HG02678 (cell line): ENCODE measurements around the gene DDR1.
"Not testable (repeated sequence)": the region's sequence is repeated elsewhere in the genome, so short reads cannot be mapped to it uniquely, and the experiment has no call there.

Experiments used
- ATAC-seq: cut with Tn5 transposase; IDR thresholded peaks from one replicate; pipeline ENCODE4 v1.9.1; 2021; ENCODE audit warnings: mild to moderate bottlenecking, moderate library complexity; ENCODE audit not compliant: unreplicated experiment

Gene DDR1

DNA sequence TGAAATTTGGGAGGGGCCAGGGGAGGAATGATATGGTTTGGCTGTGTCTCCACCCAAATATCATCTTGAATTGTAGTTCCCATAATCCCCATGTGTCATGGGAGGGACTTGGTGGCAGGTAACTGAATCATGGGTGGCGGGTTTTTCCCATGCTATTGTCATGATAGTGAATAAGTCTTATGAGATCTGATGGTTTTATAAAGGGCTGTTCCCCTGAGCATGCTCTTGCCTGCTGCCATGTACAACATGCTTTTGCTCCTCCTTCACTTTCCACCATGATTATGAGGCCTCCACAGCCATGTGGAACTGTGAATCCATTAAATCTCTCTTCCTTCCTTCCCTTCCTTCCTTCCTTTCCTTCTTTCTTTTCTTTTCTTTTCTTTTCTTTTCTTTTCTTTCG lies 31.9 kb upstream of the DDR1 start:
- not testable (repeated sequence) for ATAC-seq

GRCh38 chr6:30854285-30855040 lies 29.9 kb upstream of the DDR1 start:
- no peak for ATAC-seq

DNA sequence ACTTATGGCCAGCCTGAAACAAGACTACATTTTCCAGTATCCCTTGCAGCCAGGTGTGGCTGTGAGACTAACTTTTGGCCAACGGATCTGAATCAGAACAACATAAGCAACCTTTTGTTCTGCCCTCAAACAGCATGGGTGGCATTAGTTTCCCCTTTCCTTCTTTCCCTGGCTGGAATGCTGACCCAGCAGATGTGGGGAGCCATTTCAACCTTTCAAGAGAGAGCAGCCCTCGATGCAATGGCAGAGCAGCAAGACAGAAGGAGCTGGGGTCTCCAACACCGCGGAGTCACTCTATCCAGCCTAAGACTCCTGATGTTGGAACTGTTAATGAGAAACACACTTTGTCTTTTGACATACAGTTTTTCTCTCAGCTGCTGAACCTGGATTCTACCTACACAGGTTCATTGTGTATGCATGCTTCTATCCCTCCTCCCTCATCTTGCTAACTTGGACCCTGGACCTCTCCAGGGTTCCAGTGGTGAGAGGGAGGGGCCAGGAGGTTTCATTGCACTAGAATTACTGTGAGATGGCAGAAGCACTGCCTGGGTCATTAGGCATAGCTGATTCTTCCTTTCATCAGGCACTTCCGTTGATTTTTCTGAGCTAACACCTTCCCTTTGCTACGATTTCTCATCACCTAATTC lies 28.8 kb upstream of the DDR1 start:
- ATAC-seq, result no peak

- no peak for ATAC-seq
Observed at GRCh38 chr6:30857112-30857511, 27.2 kb upstream of the DDR1 start.

DNA sequence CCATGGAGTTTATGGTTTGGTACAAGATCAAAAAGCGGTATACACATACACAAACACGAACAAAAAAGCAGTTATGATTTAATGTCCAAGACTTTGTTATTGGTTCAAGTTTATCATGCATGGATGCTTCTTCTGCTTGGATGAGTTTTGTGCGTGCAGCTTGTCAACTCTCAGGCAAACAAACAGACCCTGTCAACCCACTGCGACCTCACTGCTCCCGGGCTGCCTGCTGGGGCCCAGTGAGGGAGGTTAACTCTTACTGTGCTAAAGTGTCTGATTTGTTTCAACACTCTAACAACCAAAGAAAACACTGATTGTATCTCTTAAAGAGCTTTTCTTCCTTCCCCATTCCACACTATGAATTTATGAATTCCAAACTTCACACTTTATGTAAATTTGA lies 26.8 kb upstream of the DDR1 start:
- no peak for ATAC-seq

DNA sequence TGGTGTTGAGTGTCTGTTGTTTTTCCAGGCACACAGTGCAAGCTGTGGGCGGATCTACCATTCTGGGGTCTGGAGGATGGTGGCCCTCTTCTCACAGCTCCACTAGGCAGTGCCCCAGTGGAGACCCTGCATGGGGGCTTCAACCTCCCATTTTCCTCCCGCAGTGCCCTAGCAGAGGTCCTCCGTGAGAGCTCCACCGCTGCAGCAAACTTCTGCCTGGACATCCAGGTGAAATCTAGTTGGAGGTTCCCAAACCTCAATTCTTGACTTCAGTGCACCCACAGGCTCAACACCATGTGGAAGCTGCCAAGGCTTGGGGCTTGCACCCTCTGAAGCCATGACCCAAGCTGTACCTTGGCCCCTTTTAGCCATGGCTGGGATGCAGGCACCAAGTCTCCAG lies 24.6 kb upstream of the DDR1 start:
- ATAC-seq, result not testable (repeated sequence)

DNA sequence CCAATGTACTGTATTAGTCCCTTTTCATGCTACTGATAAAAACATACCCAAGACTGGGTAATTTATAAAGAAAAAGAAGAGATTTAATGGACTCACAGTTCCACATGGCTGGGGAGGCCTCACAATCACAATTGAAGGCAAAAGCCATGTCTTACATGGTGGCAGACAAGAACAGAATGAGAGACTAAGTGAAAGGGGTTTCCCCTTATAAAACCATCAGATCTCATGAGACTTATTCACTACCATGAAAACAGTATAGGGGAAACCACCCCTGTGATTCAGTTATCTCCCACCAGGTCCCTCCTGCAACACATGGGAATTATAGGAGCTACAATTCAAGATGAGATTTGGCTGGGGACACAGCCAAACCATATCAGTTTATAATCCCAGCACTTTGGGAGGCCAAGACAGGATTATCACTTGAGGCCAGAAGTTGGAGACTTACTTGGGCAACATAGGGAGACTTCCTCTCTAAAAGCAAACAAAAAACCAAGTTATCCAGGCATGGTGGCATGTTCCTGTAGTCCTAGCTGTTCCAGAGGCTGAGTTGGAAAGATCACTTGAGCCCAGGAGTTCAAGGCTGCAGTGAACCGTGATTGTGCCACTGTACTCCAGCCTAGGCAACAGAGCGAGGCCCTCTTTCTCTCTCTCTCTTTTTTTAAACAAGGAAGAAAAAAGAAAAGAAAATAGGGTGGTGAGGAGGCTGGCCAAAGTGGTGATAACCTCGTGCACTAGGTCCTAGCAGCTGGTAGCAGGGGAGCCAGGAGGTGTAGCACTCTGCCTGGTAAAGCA lies 22.9 kb upstream of the DDR1 start:
- ATAC-seq, result no peak

DNA sequence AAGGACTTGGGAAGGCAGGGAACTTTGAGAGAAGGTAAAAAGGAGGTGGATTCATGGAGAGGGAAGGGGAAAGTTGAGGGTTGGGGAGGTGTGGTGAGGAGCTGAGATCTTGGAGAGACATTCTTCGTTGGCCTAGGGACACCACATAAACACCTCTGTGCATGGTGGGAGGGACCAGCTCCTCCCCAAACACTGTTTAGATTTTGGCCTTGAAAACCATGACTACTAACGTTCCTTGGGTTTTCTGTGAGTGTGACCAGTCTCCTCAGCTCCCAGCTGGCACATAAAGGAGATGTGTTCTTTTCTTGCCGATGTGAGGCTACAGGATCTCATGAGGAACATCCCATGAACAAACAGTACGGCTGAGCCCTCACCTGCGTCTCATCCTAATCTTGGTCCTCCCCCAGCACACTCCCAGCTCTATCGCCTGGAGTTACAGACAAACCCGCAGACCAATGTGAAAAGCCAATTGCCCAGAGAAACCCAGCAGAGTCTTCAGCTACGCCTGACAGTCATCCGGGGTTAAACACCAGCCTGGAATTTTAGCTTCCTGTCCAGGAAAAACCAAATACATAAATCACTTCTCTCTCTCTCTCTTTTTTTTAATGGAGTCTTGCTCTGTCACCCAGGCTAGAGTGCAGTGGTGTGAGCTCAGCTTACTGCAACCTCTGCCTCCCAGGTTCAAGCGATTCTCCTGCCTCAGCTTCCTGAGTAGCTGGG lies 22.0 kb upstream of the DDR1 start:
- no peak for ATAC-seq

GRCh38 chr6:30864325-30864724 lies 20.0 kb upstream of the DDR1 start:
- no peak for ATAC-seq

DNA sequence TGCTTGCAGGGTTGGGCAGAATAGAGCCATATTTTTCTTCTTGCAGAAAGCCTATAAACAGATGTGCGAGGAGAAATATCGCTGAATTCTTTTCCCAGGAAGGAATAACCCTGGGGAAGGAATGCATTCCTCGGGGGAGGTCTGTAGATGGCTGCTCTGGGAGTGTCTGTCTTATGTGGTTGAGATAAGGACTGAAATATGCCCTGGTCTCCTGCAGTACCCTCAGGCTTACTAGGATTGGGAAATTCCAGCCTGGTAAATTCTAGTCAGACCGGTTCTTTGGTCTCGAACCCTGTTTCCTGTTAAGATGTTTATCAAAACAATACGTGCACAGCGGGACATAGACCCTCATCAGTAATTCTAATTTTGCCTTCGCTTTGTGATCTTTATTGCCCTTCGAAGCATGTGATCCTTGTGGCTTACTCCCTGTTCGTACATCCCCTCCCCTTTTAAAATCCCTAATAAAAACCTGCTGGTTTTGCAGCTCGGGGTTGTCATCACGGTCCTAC lies 15.0 kb upstream of the DDR1 start:
- not testable (repeated sequence) for ATAC-seq

DNA sequence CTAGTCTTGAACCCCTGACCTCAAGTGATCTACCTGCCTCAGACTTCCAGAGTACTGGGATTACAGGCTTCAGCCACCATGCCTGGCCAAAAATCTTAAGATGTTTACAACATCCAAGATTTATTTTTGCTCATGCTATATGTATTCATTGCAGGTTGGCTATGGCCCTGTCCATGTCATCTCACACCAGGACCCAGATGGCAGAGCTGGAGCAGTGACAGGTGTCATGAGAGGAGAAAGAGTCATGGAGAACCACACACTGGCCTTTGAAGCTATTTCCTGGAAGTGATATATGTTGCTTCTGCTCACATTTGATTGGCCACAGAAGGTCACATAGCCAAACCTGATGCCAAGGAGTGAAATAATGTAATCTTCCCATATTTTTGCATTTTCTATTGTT lies 13.8 kb upstream of the DDR1 start:
- no peak for ATAC-seq

DNA sequence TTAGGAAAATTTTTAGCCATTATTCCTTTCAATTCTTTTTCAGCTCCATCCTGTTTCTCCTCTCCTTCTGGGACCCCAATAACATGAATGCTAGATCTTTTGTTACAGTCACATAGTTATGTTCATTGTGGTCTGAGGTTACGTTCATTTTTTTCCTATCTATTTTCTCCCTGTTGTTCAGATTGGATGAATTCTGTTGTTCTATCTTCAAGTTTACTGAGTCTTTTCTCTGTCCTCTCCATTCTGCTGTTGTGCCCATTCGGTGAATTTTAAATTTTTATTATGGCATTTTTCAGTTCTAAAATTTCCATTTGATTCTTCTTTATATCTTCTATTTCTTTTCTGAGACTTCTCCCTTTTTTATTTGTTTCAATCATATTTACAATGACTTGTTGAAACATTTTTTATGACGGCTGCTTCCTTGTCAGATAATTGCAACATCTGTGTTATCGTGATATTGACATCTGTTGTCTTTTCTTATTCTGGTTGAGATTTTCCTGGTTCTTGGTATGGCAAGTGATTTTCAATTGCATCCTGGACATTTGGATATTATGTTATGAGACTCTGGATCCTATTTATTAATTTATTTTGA lies 12.6 kb upstream of the DDR1 start:
- no peak for ATAC-seq

GRCh38 chr6:30873137-30873640 lies 11.1 kb upstream of the DDR1 start:
- no peak for ATAC-seq

DNA sequence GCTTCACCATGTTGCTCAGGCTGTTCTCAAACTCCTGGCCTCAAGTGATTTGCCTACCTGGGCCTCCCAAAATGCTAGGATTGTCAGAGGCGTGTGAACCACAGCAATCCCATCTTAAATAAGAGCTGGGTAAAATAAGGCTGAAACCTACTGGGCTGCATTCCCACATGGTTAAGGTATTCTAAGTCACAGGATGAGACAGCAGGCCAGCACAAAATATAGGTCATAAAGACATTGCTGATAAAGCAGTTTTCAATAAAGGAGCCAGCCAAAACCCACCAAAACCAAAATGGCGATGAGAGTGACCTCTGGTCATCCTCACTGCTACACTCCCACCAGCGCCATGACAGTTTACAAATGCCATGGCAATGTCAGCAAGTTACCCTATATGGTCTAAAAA lies 10.5 kb upstream of the DDR1 start:
- not testable (repeated sequence) for ATAC-seq

DNA sequence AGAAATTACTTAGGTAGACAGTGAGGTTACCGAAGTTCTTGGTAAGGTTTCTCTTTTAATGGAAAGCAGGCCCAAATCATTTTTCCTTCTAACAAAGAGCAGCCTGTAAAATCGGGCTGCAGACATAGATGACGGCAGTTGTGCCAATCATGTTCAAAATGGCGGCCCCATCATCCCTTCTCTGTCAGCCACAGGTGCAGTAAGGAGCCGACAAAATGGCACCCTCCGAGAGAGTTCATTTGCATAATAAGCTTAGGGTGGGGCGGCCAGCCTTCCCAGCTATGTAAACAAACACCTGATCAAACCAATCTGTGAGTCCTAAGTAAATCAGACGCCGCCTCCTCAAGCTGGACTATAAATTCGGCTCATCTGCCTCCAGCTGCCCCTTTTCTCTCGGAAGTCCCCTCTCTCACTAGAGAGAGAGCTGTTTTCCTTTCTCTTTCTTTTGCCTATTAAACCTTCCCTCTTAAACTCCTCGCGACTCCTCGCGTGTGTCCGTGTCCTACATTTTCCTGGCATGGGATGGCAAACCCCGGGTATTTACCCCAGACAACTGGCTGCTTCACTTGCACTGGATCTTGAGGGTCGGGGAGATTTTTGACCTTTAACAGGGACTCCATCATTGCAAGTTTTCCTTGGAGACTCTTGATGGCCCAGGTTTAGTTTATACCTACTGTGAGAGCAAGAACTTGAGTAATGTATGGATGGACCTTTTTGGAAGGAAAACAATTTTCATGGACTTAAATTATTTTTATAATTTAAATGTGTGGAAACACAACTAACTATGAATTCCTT lies 8.9 kb upstream of the DDR1 start:
- no peak for ATAC-seq

DNA sequence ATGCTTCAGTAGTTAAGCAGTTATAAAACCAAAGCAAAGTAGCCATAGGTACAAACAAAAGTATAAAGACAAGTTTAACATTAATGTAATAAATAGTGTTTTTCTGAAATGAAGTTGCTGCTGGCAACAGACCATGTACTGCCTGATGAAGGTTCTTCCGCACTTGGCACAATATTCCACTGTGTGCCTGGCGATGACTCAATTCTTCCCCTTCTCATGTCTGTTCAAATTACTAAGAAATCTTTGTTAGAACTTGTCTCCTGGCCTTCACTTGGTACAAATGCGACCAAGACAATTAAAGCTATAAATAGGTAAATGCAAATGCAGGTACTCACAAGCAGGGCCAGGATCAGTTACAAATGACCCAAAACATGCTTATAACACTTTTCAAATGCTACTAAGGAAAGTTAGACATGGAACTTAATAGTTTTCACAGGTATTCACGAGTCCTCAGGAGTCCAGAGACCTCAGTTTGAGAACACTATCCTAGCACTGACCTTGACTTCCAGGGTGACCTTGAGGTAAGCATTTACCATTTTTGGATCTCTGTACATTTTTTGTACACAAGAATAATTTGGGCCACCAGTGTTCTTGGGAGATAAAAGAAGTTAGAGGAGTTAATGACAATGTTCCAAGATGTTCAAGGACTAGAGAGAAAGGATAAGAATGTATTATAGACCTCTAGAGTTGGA lies 8.1 kb upstream of the DDR1 start:
- no peak for ATAC-seq

- no peak for ATAC-seq
Observed at GRCh38 chr6:30877419-30878262, 6.7 kb upstream of the DDR1 start.
